ENCODE data around the gene PGD.
"Not testable (repeated sequence)": the region's sequence is repeated elsewhere in the genome, so short reads cannot be mapped to it uniquely, and the experiment has no call there.

PGD gene

GRCh38 chr1:10438677-10439163, 39.9 kb downstream of the PGD start:
- no peak for DNase-seq

GRCh38 chr1:10440305-10440704, 41.4 kb downstream of the PGD start:
- no peak for DNase-seq

- DNase-seq, result no peak
These were observed 41.9 kb downstream of the PGD start for GRCh38 chr1:10440794-10441193.

GRCh38 chr1:10444248-10444647, 45.4 kb downstream of the PGD start:
- no peak for DNase-seq

GRCh38 chr1:10444795-10445397, 46.0 kb downstream of the PGD start:
- no peak for DNase-seq

GRCh38 chr1:10446790-10447422, 48.0 kb downstream of the PGD start:
- DNase-seq, result no peak

GRCh38 chr1:10449751-10450150, 50.9 kb downstream of the PGD start, which contains the start of gene CORT:
CORT (plus strand) TSS chr1:10450031; CDS start chr1:10450224, 193 bp downstream.
- DNase-seq, result no peak

GRCh38 chr1:10450156-10450814, 51.4 kb downstream of the PGD start:
- no peak for DNase-seq

GRCh38 chr1:10450836-10451235, 52.0 kb downstream of the PGD start:
- no peak for DNase-seq

GRCh38 chr1:10451287-10451686, 52.4 kb downstream of the PGD start:
- no peak for DNase-seq

- no peak for DNase-seq
These were observed 57.2 kb downstream of the PGD start for GRCh38 chr1:10456048-10456447.

GRCh38 chr1:10456661-10457060, 57.8 kb downstream of the PGD start:
- no peak for DNase-seq

- not testable (repeated sequence) for DNase-seq
These were observed 58.6 kb downstream of the PGD start for GRCh38 chr1:10457462-10457861.

GRCh38 chr1:10457875-10458274, 59.0 kb downstream of the PGD start:
- no peak for DNase-seq

- DNase-seq, result no peak
These were observed 60.3 kb downstream of the PGD start for GRCh38 chr1:10459184-10459583.

- DNase-seq, result no peak
These were observed 68.2 kb downstream of the PGD start for GRCh38 chr1:10467078-10467477.

GRCh38 chr1:10470043-10470442, 71.2 kb downstream of the PGD start:
- DNase-seq, result no peak

Measured in suppressor macrophage treated with lipopolysaccharide for 4 hours (primary cell).